ENCODE results near the gene C1QTNF12. TPM values are rescaled to one million over a fixed set of nuclear protein-coding genes. Genes with fewer than 3 reads are reported as not detected.

C1QTNF12 gene
- total and polyA plus RNA-seq, 2 of the 8 experiments (the other 6 are each of a cell fraction or from before 2014, with no cell fraction given), result 2.1 to 3.7 TPM

GRCh38 chr1:1260843-1261560 lies 14.5 kb upstream of the C1QTNF12 start (continued):
- TF ChIP-seq POLR2AphosphoS5 (IDR thresholded peaks at IDR 0.05; ENCODE audit: low read depth, low read length) (no peak), POLR2A (IDR thresholded peaks at IDR 0.05; ENCODE audit: control extremely low read depth in 1 of 2, low read depth in 2 of 2, low read length in 2 of 2) (no peak), CBX5 (IDR thresholded peaks at IDR 0.05; ENCODE audit: low read depth, low read length) (no peak), JUND (IDR thresholded peaks at IDR 0.05; ENCODE audit: low read length) (no peak), SP1 (IDR thresholded peaks at IDR 0.05; ENCODE audit: low read depth, low read length) (no peak), SRF (IDR thresholded peaks at IDR 0.05; ENCODE audit: low read depth, low read length) (no peak)
